IMR-90 (cell line): Measurements from ENCODE around the gene TM7SF2. TPM values are rescaled to one million over a fixed set of nuclear protein-coding genes. Genes with fewer than 3 reads are reported as not detected.
A peak's percentile ranks its signal among the peaks of the same experiment; 100 is the strongest.

Source experiments
- ATAC-seq: fragments of 200-7000 bp; cut with Tn5 transposase; 2 replicates; pipeline ENCODE4 v1.9.1; 2020; ENCODE audit warnings: low read depth, mild to moderate bottlenecking, moderate library complexity
- BruUV-seq: library from RNA; stranded (reverse); fragments of 400-500 nt; replicated peaks from 2 replicates; lab custom pipeline; 2021; lab: Mats Ljungman, UMichigan
- CTCF ChIA-PET: fragments of 300-600 bp; formaldehyde crosslinking; extraction: SDS; loops from one replicate; lab custom pipeline; 2021; ENCODE audit warnings: antibody characterized with exemption; lab: Yijun Ruan, JAX
- POLR2A ChIA-PET: fragments of 300-600 bp; sonication (Branson Sonifier 250); formaldehyde crosslinking; loops from one replicate; lab custom pipeline; 2022; ENCODE audit warnings: antibody characterized with exemption; ENCODE audit not compliant: unreplicated experiment; lab: Charles Lee
- DNase-seq: peaks from one replicate; pipeline ENCODE4 v3.0.0; 2013
- H2AFZ ChIP-seq: replicated peaks from 2 replicates; pipeline ENCODE3; 2013; ENCODE audit warnings: low read length, mild to moderate bottlenecking; ENCODE audit not compliant: poor library complexity
- H2AK5ac ChIP-seq: 2 replicates; pipeline ENCODE4 v1.6.1; 2013; ENCODE audit warnings: low read depth, low read length, inconsistent platforms
- H2AK9ac ChIP-seq: replicated peaks from 2 replicates; pipeline ENCODE3; 2013; ENCODE audit warnings: mild to moderate bottlenecking, low read depth, low read length, moderate library complexity; ENCODE audit not compliant: poor library complexity
- H2BK120ac ChIP-seq: 2 replicates; pipeline ENCODE4 v1.6.1; 2013; ENCODE audit warnings: low read depth, low read length, inconsistent platforms
- H2BK15ac ChIP-seq: 3 replicates; pipeline ENCODE4 v1.6.1; 2013; ENCODE audit warnings: low read depth, low read length, inconsistent platforms
- H2BK20ac ChIP-seq: 2 replicates; pipeline ENCODE4 v1.6.1; 2013; ENCODE audit warnings: low read depth, mild to moderate bottlenecking, inconsistent platforms, low read length, moderate library complexity
- H2BK5ac ChIP-seq: 2 replicates; pipeline ENCODE4 v1.6.1; 2013; ENCODE audit warnings: mild to moderate bottlenecking, low read depth, low read length, inconsistent platforms; ENCODE audit not compliant: poor library complexity, severe bottlenecking
- H3K14ac ChIP-seq: replicated peaks from 2 replicates; pipeline ENCODE4 v1.6.1; 2013; ENCODE audit warnings: low read depth, low read length, inconsistent platforms
- H3K18ac ChIP-seq: 2 replicates; pipeline ENCODE4 v1.6.1; 2013; ENCODE audit warnings: low read depth, low read length, control low read depth
- H3K23ac ChIP-seq: 2 replicates; pipeline ENCODE4 v1.6.1; 2013; ENCODE audit warnings: low read depth, low read length, inconsistent platforms
- H3K27ac ChIP-seq: 2 replicates; pipeline ENCODE4 v1.5.1; 2013; ENCODE audit warnings: mild to moderate bottlenecking, control low read depth, low read length; ENCODE audit not compliant: insufficient read depth
- H3K27me3 ChIP-seq: 2 replicates; pipeline ENCODE4 v1.6.1; 2013; ENCODE audit warnings: low read length; ENCODE audit not compliant: control insufficient read depth, insufficient read depth
- H3K36me3 ChIP-seq: 2 replicates; pipeline ENCODE4 v1.6.1; 2013; ENCODE audit warnings: low read length, mixed read lengths; ENCODE audit not compliant: control insufficient read depth, insufficient read depth
- H3K4ac ChIP-seq: 2 replicates; pipeline ENCODE4 v1.6.1; 2013; ENCODE audit warnings: low read depth, low read length, inconsistent platforms
- H3K4me1 ChIP-seq: 2 replicates; pipeline ENCODE4 v1.6.1; 2013; ENCODE audit warnings: low read length, mixed read lengths; ENCODE audit not compliant: control insufficient read depth, insufficient read depth
- H3K4me2 ChIP-seq: 2 replicates; pipeline ENCODE4 v1.6.1; 2013; ENCODE audit warnings: low read depth, mild to moderate bottlenecking, control low read depth, low read length, moderate library complexity
- H3K4me3 ChIP-seq: 2 replicates; pipeline ENCODE4 v1.5.1; 2013; ENCODE audit warnings: low read depth, mild to moderate bottlenecking, control low read depth, low read length, moderate library complexity; ENCODE audit not compliant: insufficient read depth
- H3K56ac ChIP-seq: 2 replicates; pipeline ENCODE4 v1.6.1; 2013; ENCODE audit warnings: low read length, inconsistent platforms; ENCODE audit not compliant: insufficient read depth; ENCODE audit errors: extremely low read depth
- H3K79me1 ChIP-seq, 2 experiments: 2 replicates each; pipeline ENCODE4 v1.6.1; 2013; ENCODE audit warnings: low read length in 2 of 2, inconsistent platforms in 1 of 2, low read depth in 1 of 2
- H3K9ac ChIP-seq: 2 replicates; pipeline ENCODE4 v1.6.1; 2013; ENCODE audit warnings: low read depth, low read length, control low read depth
- H3K9me1 ChIP-seq: 2 replicates; pipeline ENCODE4 v1.6.1; 2013; ENCODE audit warnings: low read length, inconsistent platforms; ENCODE audit not compliant: insufficient read depth
- H3K9me3 ChIP-seq: 2 replicates; pipeline ENCODE4 v1.6.1; 2013; ENCODE audit warnings: low read length; ENCODE audit not compliant: control insufficient read depth, insufficient read depth
- H4K20me1 ChIP-seq: 2 replicates; pipeline ENCODE4 v1.6.1; 2013; ENCODE audit warnings: low read length, inconsistent platforms; ENCODE audit not compliant: insufficient read depth
- H4K5ac ChIP-seq: 2 replicates; pipeline ENCODE4 v1.6.1; 2013; ENCODE audit warnings: mild to moderate bottlenecking, low read depth, low read length, control low read depth
- H4K8ac ChIP-seq, 2 experiments: 2 replicates each; pipeline ENCODE4 v1.6.1; 2013; ENCODE audit warnings: low read depth in 2 of 2, low read length in 2 of 2, control low read depth in 1 of 2, inconsistent platforms in 1 of 2
- H4K91ac ChIP-seq: 2 replicates; pipeline ENCODE4 v1.6.1; 2013; ENCODE audit warnings: low read depth, low read length, inconsistent platforms; ENCODE audit not compliant: insufficient read depth
- BHLHE40 ChIP-seq: fragments of 150-350 bp; IDR thresholded peaks from 2 replicates; pipeline ENCODE4 v1.6.1; 2016; ENCODE audit warnings: mild to moderate bottlenecking, low read depth, low read length
- CEBPB ChIP-seq: IDR thresholded peaks from 2 replicates; pipeline ENCODE4 v1.6.1; 2012; ENCODE audit warnings: low read depth, low read length, improper control_type of control experiment
- CHD1 ChIP-seq: IDR thresholded peaks from 2 replicates; pipeline ENCODE4 v1.6.1; 2012; ENCODE audit warnings: low read depth, low read length, improper control_type of control experiment
- FOS ChIP-seq: fragments of 150-350 bp; IDR thresholded peaks from 2 replicates; pipeline ENCODE4 v1.6.1; 2016; ENCODE audit warnings: low read depth, low read length
- MAFK ChIP-seq: IDR thresholded peaks from 2 replicates; pipeline ENCODE4 v1.6.1; 2012; ENCODE audit warnings: low read depth, low read length, improper control_type of control experiment
- MAZ ChIP-seq: IDR thresholded peaks from 2 replicates; pipeline ENCODE4 v1.6.1; 2012; ENCODE audit warnings: low read depth, mild to moderate bottlenecking, low read length, improper control_type of control experiment, moderate library complexity, borderline replicate concordance
- MXI1 ChIP-seq: IDR thresholded peaks from 2 replicates; pipeline ENCODE4 v1.6.1; 2012; ENCODE audit warnings: low read depth, mild to moderate bottlenecking, low read length, moderate library complexity, borderline replicate concordance
- NFE2L2 ChIP-seq: fragments of 150-350 bp; IDR thresholded peaks from 2 replicates; pipeline ENCODE4 v1.6.1; 2016; ENCODE audit warnings: low read depth, mild to moderate bottlenecking, low read length
- POLR2A ChIP-seq: IDR thresholded peaks from 2 replicates; pipeline ENCODE4 v1.6.1; 2012; ENCODE audit warnings: mild to moderate bottlenecking, low read depth, low read length
- RAD21 ChIP-seq: IDR thresholded peaks from 2 replicates; pipeline ENCODE4 v1.6.1; 2012; ENCODE audit warnings: low read length, improper control_type of control experiment
- RCOR1 ChIP-seq: IDR thresholded peaks from 2 replicates; pipeline ENCODE4 v1.6.1; 2012; ENCODE audit warnings: mild to moderate bottlenecking, low read length, improper control_type of control experiment; ENCODE audit not compliant: insufficient replicate concordance
- RFX5 ChIP-seq: IDR thresholded peaks from 2 replicates; pipeline ENCODE4 v1.8.0; 2012; ENCODE audit warnings: low read depth, mild to moderate bottlenecking, low read length, moderate library complexity
- SMC3 ChIP-seq: fragments of 150-350 bp; IDR thresholded peaks from 2 replicates; pipeline ENCODE4 v1.6.1; 2016; ENCODE audit warnings: low read depth, mild to moderate bottlenecking, antibody characterized with exemption, low read length, moderate library complexity
- USF2 ChIP-seq: fragments of 150-350 bp; IDR thresholded peaks from 2 replicates; pipeline ENCODE4 v1.6.1; 2017; ENCODE audit warnings: mild to moderate bottlenecking, antibody characterized with exemption, low read length, low read depth
- WGBS, 2 experiments: methylation state at CpG; one replicate each; pipeline versions ENCODE4 v1.1.5 to v1.1.7; 2013; ENCODE audit warnings: missing lambda C conversion rate in 2 of 2; ENCODE audit not compliant: insufficient read length in 1 of 2; ENCODE audit errors: extremely low coverage in 2 of 2; 5-methylcytosine and 5-hydroxymethylcytosine counted together
- dilution Hi-C: fragments of 300-500 bp; cut with HindIII; formaldehyde crosslinking; loops from one replicate; pipeline ENCODE4 v1.14.3; 2018; ENCODE audit warnings: low sequenced_read_pairs; ENCODE audit not compliant: unreplicated experiment
- in situ Hi-C: fragments of 300-500 bp; cut with MboI; formaldehyde crosslinking; loops from 3 replicates; pipeline ENCODE4 v1.14.3; 2019; ENCODE audit warnings: low sequenced_read_pairs, inconsistent platforms, mixed read lengths
- intact Hi-C: fragments of 100-400 bp; cut with micrococcal nuclease; formaldehyde crosslinking; loops from 2 replicates; pipeline ENCODE4 v1.10.0; 2022
- polyA plus RNA-seq, 3 experiments: library from polyadenylated mRNA; depleted of rRNA; stranded (reverse); fragments of >200 nt; gene quantifications; 2 replicates each; pipeline ENCODE4 v1.2.3, GENCODE V29; 2012; ENCODE audit warnings: low replicate concordance in 1 of 3
- total RNA-seq: library from RNA; depleted of rRNA; stranded (reverse); fragments of >200 nt; gene quantifications from 2 replicates; pipeline ENCODE4 v1.2.3, GENCODE V29; 2012
- TF ChIP-seq, protein P1 (sequence below): fragments of 150-350 bp; IDR thresholded peaks from 2 replicates; pipeline ENCODE4 v1.6.1; 2016; ENCODE audit warnings: low read depth, mild to moderate bottlenecking, low read length, moderate library complexity, borderline replicate concordance
- TF ChIP-seq, protein P2 (sequence below): conservative IDR thresholded peaks from 2 replicates; pipeline ENCODE4 v1.5.1; 2012; ENCODE audit warnings: mild to moderate bottlenecking, low read depth, low read length, improper control_type of control experiment

The TM7SF2 gene
- total and polyA plus RNA-seq, 2 of the 4 experiments (the other 2 are of a cell fraction), result 5.7 to 7.6 TPM

DNA sequence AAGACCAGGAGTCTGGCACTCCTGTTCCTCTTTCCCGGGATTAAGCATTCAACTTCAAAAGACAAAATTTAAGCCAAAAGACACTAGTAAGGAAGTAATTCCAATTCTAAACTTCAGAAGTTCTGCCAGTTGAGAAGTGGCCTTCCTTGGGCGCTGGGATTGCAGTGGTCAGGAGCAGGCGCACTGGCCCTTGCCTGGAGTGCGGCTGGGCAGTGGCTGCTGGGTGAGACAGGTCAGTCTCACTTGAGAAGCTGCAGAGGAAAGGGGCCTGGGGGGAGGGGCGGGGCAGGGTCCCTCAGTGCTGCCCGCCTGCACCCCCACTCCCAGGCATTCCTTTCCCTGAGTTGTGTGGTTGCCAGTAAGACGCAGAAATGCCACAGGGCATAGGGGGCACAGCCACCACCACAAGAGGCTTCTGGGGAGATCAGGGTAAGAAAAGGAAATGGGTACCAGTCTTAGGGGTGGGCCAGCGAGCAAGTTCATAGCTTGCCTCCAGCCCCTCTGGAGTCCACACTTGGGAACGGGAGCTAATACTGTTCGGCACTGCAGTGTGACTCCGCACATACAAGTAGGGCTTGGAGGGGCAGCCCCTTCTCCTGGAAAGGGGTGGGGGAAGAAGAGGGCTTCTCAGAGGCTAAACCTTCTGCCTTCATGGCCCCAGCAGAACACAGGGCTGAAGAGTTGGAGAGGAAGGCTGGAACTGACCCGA is 16.0 kb downstream of the TM7SF2 start:
- Histone ChIP-seq H3K9me1 (0 out of 2 replicates have a peak, but pooled peaks cover 4% of the 10 kb centered on the region), H3K18ac (no peak overlapping the region), H2AK5ac (no peak overlapping the region), H3K4me1 (no peaks in the 10 kb centered on the region), H3K14ac (no peak overlapping the region), H3K23ac (no peak overlapping the region), H2BK120ac (no peak overlapping the region), H3K4me2 (no peak overlapping the region), H2BK15ac (no peak overlapping the region), H4K8ac (no peak overlapping the region), H2BK20ac (no peak overlapping the region), H4K91ac (no peak overlapping the region), H3K27ac (no peak overlapping the region), H2AFZ (no peak overlapping the region), H3K9ac (no peak overlapping the region), H3K9me3 (no peaks in the 10 kb centered on the region), H3K36me3 (peaks cover 76% of the 10 kb centered on the region), H3K56ac (no peak overlapping the region), H3K27me3 (no peaks in the 10 kb centered on the region), H3K79me1 (peaks cover 23 to 61% of the 10 kb centered on the region in 2 experiments), H2BK5ac (no peak overlapping the region), H3K4ac (no peak overlapping the region), H4K20me1 (peaks cover 18% of the 10 kb centered on the region), H3K4me3 (no peak overlapping the region), H4K5ac (no peak overlapping the region), H2AK9ac (no peak overlapping the region)
- intact Hi-C loops, result no loop called here
- CTCF ChIA-PET, result no interaction called here
- TF ChIP-seq, protein P1, sequence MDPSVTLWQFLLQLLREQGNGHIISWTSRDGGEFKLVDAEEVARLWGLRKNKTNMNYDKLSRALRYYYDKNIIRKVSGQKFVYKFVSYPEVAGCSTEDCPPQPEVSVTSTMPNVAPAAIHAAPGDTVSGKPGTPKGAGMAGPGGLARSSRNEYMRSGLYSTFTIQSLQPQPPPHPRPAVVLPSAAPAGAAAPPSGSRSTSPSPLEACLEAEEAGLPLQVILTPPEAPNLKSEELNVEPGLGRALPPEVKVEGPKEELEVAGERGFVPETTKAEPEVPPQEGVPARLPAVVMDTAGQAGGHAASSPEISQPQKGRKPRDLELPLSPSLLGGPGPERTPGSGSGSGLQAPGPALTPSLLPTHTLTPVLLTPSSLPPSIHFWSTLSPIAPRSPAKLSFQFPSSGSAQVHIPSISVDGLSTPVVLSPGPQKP, result no peak
- TF ChIP-seq RCOR1 (no peak), MAFK (no peak), RAD21 (no peak), CEBPB (no peak), MXI1 (no peak), POLR2A (no peak), NFE2L2 (no peak), MAZ (no peak), USF2 (no peak), SMC3 (no peak), RFX5 (no peak), CHD1 (no peak), FOS (no peak), BHLHE40 (no peak)
- TF ChIP-seq, protein P2, sequence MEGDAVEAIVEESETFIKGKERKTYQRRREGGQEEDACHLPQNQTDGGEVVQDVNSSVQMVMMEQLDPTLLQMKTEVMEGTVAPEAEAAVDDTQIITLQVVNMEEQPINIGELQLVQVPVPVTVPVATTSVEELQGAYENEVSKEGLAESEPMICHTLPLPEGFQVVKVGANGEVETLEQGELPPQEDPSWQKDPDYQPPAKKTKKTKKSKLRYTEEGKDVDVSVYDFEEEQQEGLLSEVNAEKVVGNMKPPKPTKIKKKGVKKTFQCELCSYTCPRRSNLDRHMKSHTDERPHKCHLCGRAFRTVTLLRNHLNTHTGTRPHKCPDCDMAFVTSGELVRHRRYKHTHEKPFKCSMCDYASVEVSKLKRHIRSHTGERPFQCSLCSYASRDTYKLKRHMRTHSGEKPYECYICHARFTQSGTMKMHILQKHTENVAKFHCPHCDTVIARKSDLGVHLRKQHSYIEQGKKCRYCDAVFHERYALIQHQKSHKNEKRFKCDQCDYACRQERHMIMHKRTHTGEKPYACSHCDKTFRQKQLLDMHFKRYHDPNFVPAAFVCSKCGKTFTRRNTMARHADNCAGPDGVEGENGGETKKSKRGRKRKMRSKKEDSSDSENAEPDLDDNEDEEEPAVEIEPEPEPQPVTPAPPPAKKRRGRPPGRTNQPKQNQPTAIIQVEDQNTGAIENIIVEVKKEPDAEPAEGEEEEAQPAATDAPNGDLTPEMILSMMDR, result no peak
- 81% methylated on average over 4 of the region's 12 CpGs; no CpG with 5 or more reads in 1 of the 2 experiments for WGBS, 2 experiments
- BruUV-seq, result TSS peak; percentile 49
- POLR2A ChIA-PET, result no interaction called here
- dilution Hi-C loops, result no loop called here
- ATAC-seq (no peak), DNase-seq (no peak)
- in situ Hi-C loops, result no loop called here
